Neuronal stem cell (in vitro differentiated cells): Measurements from ENCODE around the gene TALDO1.
A peak's percentile ranks its signal among the peaks of the same experiment; 100 is the strongest.

Source experiments
- DNase-seq: peaks from one replicate; pipeline ENCODE4 v3.0.0-alpha.2; 2013; ENCODE audit warnings: low spot score
- H2AFZ ChIP-seq: one replicate; pipeline ENCODE4 v1.6.1; 2013; ENCODE audit warnings: mild to moderate bottlenecking, low read length, inconsistent platforms
- H2AK5ac ChIP-seq: 2 replicates; pipeline ENCODE4 v1.6.1; 2013; ENCODE audit warnings: low read depth, mild to moderate bottlenecking, inconsistent platforms, low read length, moderate library complexity, mixed read lengths
- H2BK120ac ChIP-seq: 2 replicates; pipeline ENCODE4 v1.6.1; 2013; ENCODE audit warnings: low read depth, mild to moderate bottlenecking, inconsistent platforms, low read length, moderate library complexity, mixed read lengths
- H2BK12ac ChIP-seq: one replicate; pipeline ENCODE4 v1.6.1; 2013; ENCODE audit warnings: low read length, inconsistent platforms
- H2BK15ac ChIP-seq: 2 replicates; pipeline ENCODE4 v1.6.1; 2013; ENCODE audit warnings: mild to moderate bottlenecking, low read length, inconsistent platforms, mixed read lengths
- H2BK5ac ChIP-seq: one replicate; pipeline ENCODE4 v1.6.1; 2013; ENCODE audit warnings: inconsistent platforms, mild to moderate bottlenecking, low read length, moderate library complexity
- H3K14ac ChIP-seq: one replicate; pipeline ENCODE4 v1.6.1; 2013; ENCODE audit warnings: low read length, inconsistent platforms
- H3K18ac ChIP-seq: 2 replicates; pipeline ENCODE4 v1.6.1; 2013; ENCODE audit warnings: low read length, inconsistent platforms
- H3K23ac ChIP-seq: 2 replicates; pipeline ENCODE4 v1.6.1; 2013; ENCODE audit warnings: low read depth, mild to moderate bottlenecking, mixed read lengths, low read length, inconsistent platforms; ENCODE audit not compliant: poor library complexity
- H3K27ac ChIP-seq: replicated peaks from 3 replicates; pipeline ENCODE4 v1.5.1; 2013; ENCODE audit warnings: low read length, inconsistent platforms
- H3K27me3 ChIP-seq, 3 experiments: 2 replicates each; pipeline ENCODE4 v1.6.1; 2013; ENCODE audit warnings: low read length in 3 of 3, mild to moderate bottlenecking in 2 of 3, inconsistent platforms in 1 of 3, low read depth in 1 of 3, mixed read lengths in 1 of 3, moderate library complexity in 1 of 3; ENCODE audit not compliant: control insufficient read depth in 3 of 3, insufficient read depth in 3 of 3
- H3K36me3 ChIP-seq, 2 donors: replicated peaks in 1 of 2; 2 replicates each; pipeline ENCODE4 v1.6.1; 2013; ENCODE audit warnings: low read length in 2 of 2; ENCODE audit not compliant: control insufficient read depth in 2 of 2, insufficient read depth in 2 of 2
- H3K4ac ChIP-seq: 2 replicates; pipeline ENCODE4 v1.6.1; 2013; ENCODE audit warnings: inconsistent platforms, mild to moderate bottlenecking, low read length, moderate library complexity
- H3K4me1 ChIP-seq, 2 donors: 1 replicate in 1 of 2; 2 replicates in 1 of 2; pipeline ENCODE4 v1.6.1; 2013; ENCODE audit warnings: low read length in 2 of 2, low read depth in 1 of 2; ENCODE audit not compliant: control insufficient read depth in 2 of 2, insufficient read depth in 1 of 2
- H3K4me2 ChIP-seq: one replicate; pipeline ENCODE4 v1.6.1; 2013; ENCODE audit warnings: mild to moderate bottlenecking, low read length, inconsistent platforms; ENCODE audit not compliant: insufficient read depth, poor library complexity, severe bottlenecking
- H3K4me3 ChIP-seq, 2 donors: 2 replicates each; pipeline ENCODE4 v1.5.1; 2013; ENCODE audit warnings: low read length in 2 of 2, mild to moderate bottlenecking in 2 of 2, inconsistent platforms in 1 of 2, moderate library complexity in 1 of 2
- H3K79me1 ChIP-seq: one replicate; pipeline ENCODE4 v1.6.1; 2013; ENCODE audit warnings: low read depth, mild to moderate bottlenecking, inconsistent platforms, low read length, moderate library complexity
- H3K9ac ChIP-seq: one replicate; pipeline ENCODE4 v1.6.1; 2013; ENCODE audit warnings: mild to moderate bottlenecking, low read depth, low read length, inconsistent platforms; ENCODE audit not compliant: poor library complexity
- H3K9me3 ChIP-seq, 2 donors: replicated peaks in 1 of 2; 2 replicates each; pipeline versions ENCODE3 to v1.6.1; 2013; ENCODE audit warnings: low read length in 2 of 2, mild to moderate bottlenecking in 2 of 2, inconsistent platforms in 1 of 2, low read depth in 1 of 2, mixed read lengths in 1 of 2, moderate library complexity in 1 of 2; ENCODE audit not compliant: control insufficient read depth in 2 of 2, insufficient read depth in 1 of 2
- H4K8ac ChIP-seq: one replicate; pipeline ENCODE4 v1.6.1; 2013; ENCODE audit warnings: low read depth, mild to moderate bottlenecking, inconsistent platforms, low read length, moderate library complexity
- H4K91ac ChIP-seq: one replicate; pipeline ENCODE4 v1.6.1; 2013; ENCODE audit warnings: low read length, low read depth, mild to moderate bottlenecking, inconsistent platforms; ENCODE audit not compliant: poor library complexity
- WGBS, 2 donors: extraction: QIAGEN DNeasy Blood & Tissue Kit; methylation state at CpG; one replicate each; pipeline ENCODE4 v1.1.7; 2013; ENCODE audit warnings: missing lambda C conversion rate in 2 of 2, mixed read lengths in 1 of 2; ENCODE audit not compliant: insufficient read length in 2 of 2, insufficient replicate concordance in 1 of 2; ENCODE audit errors: extremely low coverage in 2 of 2; 5-methylcytosine and 5-hydroxymethylcytosine counted together

Gene TALDO1

DNA sequence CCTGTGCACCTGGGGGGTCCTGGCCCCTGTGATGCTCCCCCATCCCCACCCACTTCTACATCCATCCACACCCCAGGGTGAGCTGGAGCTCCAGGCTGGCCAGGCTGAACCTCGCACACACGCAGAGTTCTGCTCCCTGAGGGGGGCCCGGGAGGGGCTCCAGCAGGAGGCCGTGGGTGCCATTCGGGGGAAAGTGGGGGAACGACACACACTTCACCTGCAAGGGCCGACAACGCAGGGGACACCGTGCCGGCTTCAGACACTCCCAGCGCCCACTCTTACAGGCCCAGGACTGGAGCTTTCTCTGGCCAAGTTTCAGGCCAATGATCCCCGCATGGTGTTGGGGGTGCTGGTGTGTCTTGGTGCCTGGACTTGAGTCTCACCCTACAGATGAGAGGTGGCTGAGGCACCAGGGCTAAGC is 20.0 kb upstream of the TALDO1 start:
- DNase-seq, result no peak
- H3K14ac ChIP-seq, result no peak overlapping the region
- H4K8ac ChIP-seq, result no peak overlapping the region
- H3K4me1 ChIP-seq, result peaks cover 10% of the 10 kb centered on the region in 2 donors
- H3K4ac ChIP-seq, result no peak overlapping the region
- H3K4me3 ChIP-seq, result no peak overlapping the region
- H3K36me3 ChIP-seq, result no peaks in the 10 kb centered on the region
- no peak overlapping the region for H2BK12ac ChIP-seq
- H3K9me3 ChIP-seq, result no peaks in the 10 kb centered on the region
- H2BK15ac ChIP-seq, result no peak overlapping the region
- peak overlapping the region; percentile 60 for H3K23ac ChIP-seq
- no peak overlapping the region for H3K4me2 ChIP-seq
- no peak overlapping the region for H4K91ac ChIP-seq
- H2BK120ac ChIP-seq, result peak overlapping the region; percentile 81
- no peak overlapping the region for H2AFZ ChIP-seq
- H3K9ac ChIP-seq, result peak overlapping the region; percentile 68
- no peaks in the 10 kb centered on the region for H3K79me1 ChIP-seq
- peak overlapping the region; percentile 80 for H2AK5ac ChIP-seq
- H2BK5ac ChIP-seq, result no peak overlapping the region
- WGBS, 2 donors, result no CpG with 5 or more reads among the region's 12 CpGs
- no peak overlapping the region for H3K27ac ChIP-seq
- peaks cover 3 to 52% (median 41%) of the 10 kb centered on the region in 3 experiments for H3K27me3 ChIP-seq
- H3K18ac ChIP-seq, result peak overlapping the region; percentile 12

DNA sequence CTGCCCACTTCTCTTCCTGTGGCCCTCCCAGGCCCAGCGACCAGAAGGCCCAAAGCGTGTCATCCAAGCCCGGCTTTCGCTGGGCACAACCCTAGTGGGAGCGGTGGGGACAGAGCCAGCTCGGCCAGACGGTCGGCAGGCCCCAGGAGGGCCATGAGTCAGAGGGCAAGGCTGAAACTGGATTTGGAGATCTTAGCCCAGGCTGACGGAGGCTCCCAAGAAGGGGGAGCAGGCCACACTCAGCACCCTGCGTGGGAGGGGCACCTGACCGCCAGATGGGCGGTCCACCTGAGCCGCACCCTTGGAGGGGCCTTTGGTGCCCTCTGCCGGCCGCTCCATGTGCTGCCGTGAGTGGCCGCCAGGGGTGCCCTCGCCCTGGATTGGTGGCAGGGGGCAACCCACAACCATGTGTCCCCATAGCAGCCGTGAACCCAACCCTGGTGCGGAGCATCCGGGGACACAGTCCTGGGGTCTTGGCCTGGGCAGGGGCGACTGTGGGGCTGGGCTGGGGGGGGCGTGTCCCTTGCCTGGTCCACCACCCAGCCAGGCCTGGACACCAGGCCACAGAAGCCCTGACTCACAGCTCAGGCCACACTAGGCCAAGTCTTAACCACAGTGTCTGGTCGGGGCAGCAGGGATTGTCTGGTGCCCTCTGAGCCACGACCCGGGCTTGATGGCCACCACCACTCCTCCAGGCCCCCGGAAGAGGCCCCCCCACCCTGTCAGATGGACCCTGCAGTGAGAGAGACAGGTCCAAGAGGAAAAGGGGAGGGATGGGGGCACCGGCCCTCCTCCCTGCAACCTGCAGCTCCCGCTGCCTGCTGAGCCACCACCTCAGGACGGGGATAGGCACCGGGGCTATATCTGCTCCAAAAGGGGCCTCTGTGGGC is 19.2 kb upstream of the TALDO1 start:
- WGBS, 2 donors, result no CpG with 5 or more reads among the region's 31 CpGs
- no peak overlapping the region for H3K27ac ChIP-seq

DNA sequence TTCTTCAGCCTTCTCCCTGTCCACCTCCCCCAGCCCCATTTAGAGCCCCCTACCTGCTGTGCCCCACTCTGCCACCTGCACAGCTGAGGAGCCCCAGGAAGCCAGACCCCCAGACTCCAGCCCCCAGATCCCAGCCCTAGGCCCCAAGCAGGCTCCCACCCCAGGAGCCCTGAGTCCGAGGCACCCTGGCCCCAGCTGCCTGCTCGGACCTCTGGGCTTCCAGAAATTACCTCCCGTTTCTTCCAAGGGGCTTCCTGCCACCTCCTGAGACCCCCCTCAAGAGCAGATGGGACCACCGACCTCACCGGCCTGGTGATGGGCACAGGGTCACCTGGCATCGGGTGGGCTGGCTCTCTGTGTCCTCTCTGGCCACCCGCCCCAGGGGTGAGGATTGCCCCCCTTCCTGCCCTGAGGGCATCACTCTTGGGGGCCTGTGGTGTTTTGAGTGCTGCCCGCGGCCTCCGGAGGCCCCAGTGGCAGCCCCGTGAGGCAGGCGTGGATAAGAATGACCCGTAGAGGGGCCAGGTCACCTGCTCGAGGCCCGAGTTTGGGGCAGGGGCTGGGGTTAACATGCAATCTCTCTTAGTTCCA is 18.3 kb upstream of the TALDO1 start:
- H2BK15ac ChIP-seq, result peak overlapping the region; percentile 49
- H3K27me3 ChIP-seq, result peaks cover 3 to 39% (median 38%) of the 10 kb centered on the region in 3 experiments
- H3K4ac ChIP-seq, result no peak overlapping the region
- no peak overlapping the region for H3K23ac ChIP-seq
- peak overlapping the region; percentile 41 for H2BK12ac ChIP-seq
- H3K18ac ChIP-seq, result peak overlapping the region; percentile 38
- H2BK120ac ChIP-seq, result no peak overlapping the region
- no peak overlapping the region for H4K8ac ChIP-seq
- H3K9me3 ChIP-seq, result no peaks in the 10 kb centered on the region
- no peak overlapping the region for H3K4me3 ChIP-seq
- H3K4me2 ChIP-seq, result no peak overlapping the region
- no peak overlapping the region for H3K9ac ChIP-seq
- no peak overlapping the region for H3K14ac ChIP-seq
- H3K27ac ChIP-seq, result no peak overlapping the region
- peaks cover 10% of the 10 kb centered on the region in 2 donors for H3K4me1 ChIP-seq
- H4K91ac ChIP-seq, result no peak overlapping the region
- peak overlapping the region; percentile 7 for H2AK5ac ChIP-seq
- peak overlapping the region; percentile 66 for H2BK5ac ChIP-seq
- no CpG with 5 or more reads among the region's 15 CpGs for WGBS, 2 donors
- no peaks in the 10 kb centered on the region for H3K36me3 ChIP-seq
- peak overlapping the region; percentile 59 for H2AFZ ChIP-seq
- H3K79me1 ChIP-seq, result no peaks in the 10 kb centered on the region
- no peak for DNase-seq

More for the DNA sequence above, 19.2 kb upstream of the TALDO1 start:
- Histone ChIP-seq H3K4me1 (peaks cover 10% of the 10 kb centered on the region in 2 donors), H2BK15ac (peak overlapping the region; percentile 95), H2BK120ac (no peak overlapping the region), H3K4ac (no peak overlapping the region), H4K8ac (peak overlapping the region; percentile 74), H3K4me2 (no peak overlapping the region), H2AK5ac (peak overlapping the region; percentile 68), H3K14ac (no peak overlapping the region), H2BK5ac (no peak overlapping the region), H4K91ac (no peak overlapping the region), H3K9me3 (no peaks in the 10 kb centered on the region), H2BK12ac (no peak overlapping the region), H3K36me3 (no peaks in the 10 kb centered on the region), H3K9ac (no peak overlapping the region), H3K79me1 (no peaks in the 10 kb centered on the region), H3K18ac (peak overlapping the region; percentile 82), H2AFZ (peak overlapping the region; percentile 54), H3K27me3 (peaks cover 3 to 47% (median 41%) of the 10 kb centered on the region in 3 experiments), H3K23ac (peak overlapping the region; percentile 89), H3K4me3 (peak overlapping the region in 1 of 2 donors; percentile 32)
- DNase-seq, result peak; percentile 71

DNA sequence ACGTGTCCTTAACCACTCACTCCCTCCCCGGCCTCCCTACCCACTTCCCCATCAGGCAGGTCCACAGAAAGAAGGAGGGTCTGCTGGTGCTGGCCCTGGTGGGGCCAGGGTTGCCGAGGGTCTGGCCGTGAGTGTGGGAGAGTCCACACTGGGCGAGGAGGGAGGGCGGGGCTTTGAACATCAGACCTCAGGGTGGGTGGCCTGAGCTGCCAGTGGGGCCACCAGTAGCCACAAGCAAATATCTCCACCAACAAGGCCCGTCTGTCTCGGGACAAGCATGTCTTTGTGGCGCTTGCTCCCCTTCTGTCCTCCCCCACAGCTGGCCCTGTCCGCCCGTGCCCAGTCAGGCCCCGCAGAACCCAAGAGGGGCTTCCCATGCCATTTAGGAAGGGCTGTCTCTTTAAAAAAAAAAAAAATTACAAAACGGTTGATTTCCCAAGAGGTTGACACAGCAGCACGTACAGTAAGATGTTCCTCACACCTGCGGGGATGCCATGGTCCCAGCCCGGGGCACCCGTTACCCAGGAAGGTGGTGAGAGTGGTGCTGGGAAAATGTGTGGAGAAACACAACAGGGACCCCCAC is 17.7 kb upstream of the TALDO1 start:
- peak overlapping the region; percentile 30 for H4K8ac ChIP-seq
- peak overlapping the region; percentile 7 for H2AK5ac ChIP-seq
- no peak overlapping the region for H3K18ac ChIP-seq
- H3K23ac ChIP-seq, result no peak overlapping the region
- H3K4me1 ChIP-seq, result peaks cover 10% of the 10 kb centered on the region in 2 donors
- H2BK15ac ChIP-seq, result no peak overlapping the region
- H3K27me3 ChIP-seq, result peaks cover 3 to 33% (median 33%) of the 10 kb centered on the region in 3 experiments
- peak overlapping the region; percentile 59 for H2AFZ ChIP-seq
- WGBS, 2 donors, result no CpG with 5 or more reads among the region's 17 CpGs
- no peak for DNase-seq
- no peak overlapping the region for H2BK12ac ChIP-seq
- H3K4me2 ChIP-seq, result no peak overlapping the region
- peak overlapping the region; percentile 66 for H2BK5ac ChIP-seq
- H2BK120ac ChIP-seq, result no peak overlapping the region
- no peak overlapping the region for H3K4me3 ChIP-seq
- H3K79me1 ChIP-seq, result no peaks in the 10 kb centered on the region
- no peak overlapping the region for H4K91ac ChIP-seq
- H3K9me3 ChIP-seq, result no peaks in the 10 kb centered on the region
- no peak overlapping the region for H3K9ac ChIP-seq
- H3K4ac ChIP-seq, result no peak overlapping the region
- no peak overlapping the region for H3K14ac ChIP-seq
- H3K27ac ChIP-seq, result no peak overlapping the region
- no peaks in the 10 kb centered on the region for H3K36me3 ChIP-seq
